ENCODE data around the gene IL19.

The IL19 gene

GRCh38 chr1:206834217-206834616 is 63.6 kb downstream of the IL19 start:
- no peaks in the 10 kb centered on the region for H3K4me1 ChIP-seq (ENCODE audit: control insufficient read depth, insufficient read depth, low read length)

GRCh38 chr1:206834711-206835110 is 64.1 kb downstream of the IL19 start:
- H3K9ac ChIP-seq (ENCODE audit: low read depth, low read length), result no peak overlapping the region
- H3K27ac ChIP-seq (ENCODE audit: low read depth, low read length), result no peak overlapping the region
- H3K4me1 ChIP-seq (ENCODE audit: control insufficient read depth, insufficient read depth, low read length), result no peaks in the 10 kb centered on the region

More at GRCh38 chr1:206834217-206834616, 63.6 kb downstream of the IL19 start:
- Histone ChIP-seq H3K4me3 (ENCODE audit: low read depth, low read length) (no peak overlapping the region), H3K9ac (ENCODE audit: low read depth, low read length) (no peak overlapping the region), H3K27ac (ENCODE audit: low read depth, low read length) (no peak overlapping the region), H3K36me3 (ENCODE audit: control insufficient read depth, insufficient read depth, low read length) (no peaks in the 10 kb centered on the region), H3K27me3 (ENCODE audit: control insufficient read depth, insufficient read depth, low read length) (no peaks in the 10 kb centered on the region), H3K9me3 (ENCODE audit: control insufficient read depth, insufficient read depth, low read length) (no peaks in the 10 kb centered on the region)

GRCh38 chr1:206835186-206835585 is 64.6 kb downstream of the IL19 start:
- Histone ChIP-seq H3K9me3 (ENCODE audit: control insufficient read depth, insufficient read depth, low read length) (no peaks in the 10 kb centered on the region), H3K4me3 (ENCODE audit: low read depth, low read length) (no peak overlapping the region), H3K27ac (ENCODE audit: low read depth, low read length) (no peak overlapping the region), H3K9ac (ENCODE audit: low read depth, low read length) (no peak overlapping the region), H3K4me1 (ENCODE audit: control insufficient read depth, insufficient read depth, low read length) (no peaks in the 10 kb centered on the region), H3K36me3 (ENCODE audit: control insufficient read depth, insufficient read depth, low read length) (no peaks in the 10 kb centered on the region), H3K27me3 (ENCODE audit: control insufficient read depth, insufficient read depth, low read length) (no peaks in the 10 kb centered on the region)

More at GRCh38 chr1:206834711-206835110, 64.1 kb downstream of the IL19 start:
- H3K36me3 ChIP-seq (ENCODE audit: control insufficient read depth, insufficient read depth, low read length), result no peaks in the 10 kb centered on the region
- H3K4me3 ChIP-seq (ENCODE audit: low read depth, low read length), result no peak overlapping the region
- H3K27me3 ChIP-seq (ENCODE audit: control insufficient read depth, insufficient read depth, low read length), result no peaks in the 10 kb centered on the region
- no peaks in the 10 kb centered on the region for H3K9me3 ChIP-seq (ENCODE audit: control insufficient read depth, insufficient read depth, low read length)

GRCh38 chr1:206836111-206836510 is 65.5 kb downstream of the IL19 start:
- Histone ChIP-seq H3K27ac (ENCODE audit: low read depth, low read length) (no peak overlapping the region), H3K4me1 (ENCODE audit: control insufficient read depth, insufficient read depth, low read length) (no peaks in the 10 kb centered on the region), H3K9me3 (ENCODE audit: control insufficient read depth, insufficient read depth, low read length) (no peaks in the 10 kb centered on the region), H3K4me3 (ENCODE audit: low read depth, low read length) (no peak overlapping the region), H3K27me3 (ENCODE audit: control insufficient read depth, insufficient read depth, low read length) (no peaks in the 10 kb centered on the region), H3K9ac (ENCODE audit: low read depth, low read length) (no peak overlapping the region), H3K36me3 (ENCODE audit: control insufficient read depth, insufficient read depth, low read length) (no peaks in the 10 kb centered on the region)

GRCh38 chr1:206839006-206839560 is 68.5 kb downstream of the IL19 start:
- Histone ChIP-seq H3K9ac (ENCODE audit: low read depth, low read length) (no peak overlapping the region), H3K4me1 (ENCODE audit: control insufficient read depth, insufficient read depth, low read length) (no peaks in the 10 kb centered on the region), H3K27me3 (ENCODE audit: control insufficient read depth, insufficient read depth, low read length) (no peaks in the 10 kb centered on the region), H3K27ac (ENCODE audit: low read depth, low read length) (no peak overlapping the region), H3K4me3 (ENCODE audit: low read depth, low read length) (no peak overlapping the region), H3K9me3 (ENCODE audit: control insufficient read depth, insufficient read depth, low read length) (no peaks in the 10 kb centered on the region), H3K36me3 (ENCODE audit: control insufficient read depth, insufficient read depth, low read length) (no peaks in the 10 kb centered on the region)

GRCh38 chr1:206839857-206840256 is 69.3 kb downstream of the IL19 start:
- Histone ChIP-seq H3K4me1 (ENCODE audit: control insufficient read depth, insufficient read depth, low read length) (no peaks in the 10 kb centered on the region), H3K27ac (ENCODE audit: low read depth, low read length) (no peak overlapping the region), H3K36me3 (ENCODE audit: control insufficient read depth, insufficient read depth, low read length) (no peaks in the 10 kb centered on the region), H3K4me3 (ENCODE audit: low read depth, low read length) (no peak overlapping the region), H3K9me3 (ENCODE audit: control insufficient read depth, insufficient read depth, low read length) (no peaks in the 10 kb centered on the region), H3K27me3 (ENCODE audit: control insufficient read depth, insufficient read depth, low read length) (no peaks in the 10 kb centered on the region), H3K9ac (ENCODE audit: low read depth, low read length) (no peak overlapping the region)

- Histone ChIP-seq H3K27ac (ENCODE audit: low read depth, low read length) (no peak overlapping the region), H3K4me3 (ENCODE audit: low read depth, low read length) (no peak overlapping the region), H3K9me3 (ENCODE audit: control insufficient read depth, insufficient read depth, low read length) (no peaks in the 10 kb centered on the region), H3K4me1 (ENCODE audit: control insufficient read depth, insufficient read depth, low read length) (no peaks in the 10 kb centered on the region), H3K27me3 (ENCODE audit: control insufficient read depth, insufficient read depth, low read length) (no peaks in the 10 kb centered on the region), H3K36me3 (ENCODE audit: control insufficient read depth, insufficient read depth, low read length) (no peaks in the 10 kb centered on the region), H3K9ac (ENCODE audit: low read depth, low read length) (no peak overlapping the region)
Observed at GRCh38 chr1:206841609-206842323, 71.2 kb downstream of the IL19 start.

- no peaks in the 10 kb centered on the region for H3K9me3 ChIP-seq (ENCODE audit: control insufficient read depth, insufficient read depth, low read length)
- H3K27ac ChIP-seq (ENCODE audit: low read depth, low read length), result no peak overlapping the region
- no peak overlapping the region for H3K4me3 ChIP-seq (ENCODE audit: low read depth, low read length)
- no peaks in the 10 kb centered on the region for H3K36me3 ChIP-seq (ENCODE audit: control insufficient read depth, insufficient read depth, low read length)
- no peak overlapping the region for H3K9ac ChIP-seq (ENCODE audit: low read depth, low read length)
- no peaks in the 10 kb centered on the region for H3K27me3 ChIP-seq (ENCODE audit: control insufficient read depth, insufficient read depth, low read length)
- no peaks in the 10 kb centered on the region for H3K4me1 ChIP-seq (ENCODE audit: control insufficient read depth, insufficient read depth, low read length)
Observed at GRCh38 chr1:206842854-206843253, 72.3 kb downstream of the IL19 start.

GRCh38 chr1:206843626-206844025 is 73.1 kb downstream of the IL19 start:
- Histone ChIP-seq H3K9ac (ENCODE audit: low read depth, low read length) (no peak overlapping the region), H3K36me3 (ENCODE audit: control insufficient read depth, insufficient read depth, low read length) (no peaks in the 10 kb centered on the region), H3K27ac (ENCODE audit: low read depth, low read length) (no peak overlapping the region), H3K9me3 (ENCODE audit: control insufficient read depth, insufficient read depth, low read length) (no peaks in the 10 kb centered on the region), H3K4me3 (ENCODE audit: low read depth, low read length) (no peak overlapping the region), H3K4me1 (ENCODE audit: control insufficient read depth, insufficient read depth, low read length) (no peaks in the 10 kb centered on the region), H3K27me3 (ENCODE audit: control insufficient read depth, insufficient read depth, low read length) (no peaks in the 10 kb centered on the region)

- no peak overlapping the region for H3K9ac ChIP-seq (ENCODE audit: low read depth, low read length)
- no peak overlapping the region for H3K27ac ChIP-seq (ENCODE audit: low read depth, low read length)
- H3K4me1 ChIP-seq (ENCODE audit: control insufficient read depth, insufficient read depth, low read length), result no peaks in the 10 kb centered on the region
- H3K9me3 ChIP-seq (ENCODE audit: control insufficient read depth, insufficient read depth, low read length), result no peaks in the 10 kb centered on the region
- H3K27me3 ChIP-seq (ENCODE audit: control insufficient read depth, insufficient read depth, low read length), result no peaks in the 10 kb centered on the region
- H3K36me3 ChIP-seq (ENCODE audit: control insufficient read depth, insufficient read depth, low read length), result no peaks in the 10 kb centered on the region
- H3K4me3 ChIP-seq (ENCODE audit: low read depth, low read length), result no peak overlapping the region
Observed at GRCh38 chr1:206846487-206846886, 75.9 kb downstream of the IL19 start.

GRCh38 chr1:206847337-206847834 is 76.8 kb downstream of the IL19 start:
- no peaks in the 10 kb centered on the region for H3K36me3 ChIP-seq (ENCODE audit: control insufficient read depth, insufficient read depth, low read length)
- no peaks in the 10 kb centered on the region for H3K4me1 ChIP-seq (ENCODE audit: control insufficient read depth, insufficient read depth, low read length)
- H3K4me3 ChIP-seq (ENCODE audit: low read depth, low read length), result no peak overlapping the region
- no peak overlapping the region for H3K27ac ChIP-seq (ENCODE audit: low read depth, low read length)
- no peaks in the 10 kb centered on the region for H3K9me3 ChIP-seq (ENCODE audit: control insufficient read depth, insufficient read depth, low read length)
- no peak overlapping the region for H3K9ac ChIP-seq (ENCODE audit: low read depth, low read length)
- no peaks in the 10 kb centered on the region for H3K27me3 ChIP-seq (ENCODE audit: control insufficient read depth, insufficient read depth, low read length)

Measured in HUES48 (cell line).